OCI-LY1 (cell line): ENCODE data around the gene HTRA3.

ENCODE experiments used
- EZH2 ChIP-seq: fragments of 200-600 bp; sonication (generic), shearing (Covaris generic); IDR thresholded peaks from 2 replicates; pipeline ENCODE4 v1.8.0; 2017; ENCODE audit warnings: borderline replicate concordance, mixed run types, mild to moderate bottlenecking, antibody characterized with exemption, low read length, moderate library complexity, mixed read lengths
- TF ChIP-seq, protein P1 (sequence below): fragments of 200-600 bp; sonication (generic), shearing (Covaris generic); IDR thresholded peaks from 2 replicates; pipeline ENCODE4 v1.5.1; 2017; ENCODE audit warnings: mild to moderate bottlenecking, antibody characterized with exemption, low read length, moderate library complexity, mixed read lengths

DNA sequence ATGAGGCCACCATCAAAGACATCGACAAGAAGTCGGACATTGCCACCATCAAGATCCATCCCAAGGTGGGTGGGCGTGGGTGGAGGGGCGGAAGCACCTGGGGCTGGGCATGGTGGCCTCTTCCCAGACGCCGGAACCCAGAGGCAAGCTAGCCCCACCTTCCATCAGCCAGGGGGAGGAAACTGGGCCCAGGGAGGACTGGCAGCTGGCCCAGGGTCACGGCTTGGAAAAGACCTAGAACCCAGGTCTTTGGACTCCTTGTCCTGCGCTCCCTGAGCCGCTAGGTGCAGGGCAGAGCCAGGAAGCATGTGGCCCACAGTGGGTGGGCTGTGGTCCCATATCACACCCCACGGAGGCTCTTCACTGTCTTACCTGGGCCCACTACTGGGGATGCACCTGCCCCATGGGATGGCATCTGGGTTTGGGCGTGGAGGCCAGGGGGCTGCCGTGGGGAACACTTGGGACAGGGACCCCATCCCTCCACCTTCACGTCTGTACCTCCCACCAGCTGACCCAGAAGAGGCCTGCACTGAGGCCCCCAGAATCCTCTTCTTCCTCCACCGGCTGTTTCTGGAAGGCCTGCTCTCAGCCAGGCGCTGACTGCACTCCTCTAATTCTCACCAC lies 17.3 kb downstream of the HTRA3 start:
- TF ChIP-seq, protein P1, sequence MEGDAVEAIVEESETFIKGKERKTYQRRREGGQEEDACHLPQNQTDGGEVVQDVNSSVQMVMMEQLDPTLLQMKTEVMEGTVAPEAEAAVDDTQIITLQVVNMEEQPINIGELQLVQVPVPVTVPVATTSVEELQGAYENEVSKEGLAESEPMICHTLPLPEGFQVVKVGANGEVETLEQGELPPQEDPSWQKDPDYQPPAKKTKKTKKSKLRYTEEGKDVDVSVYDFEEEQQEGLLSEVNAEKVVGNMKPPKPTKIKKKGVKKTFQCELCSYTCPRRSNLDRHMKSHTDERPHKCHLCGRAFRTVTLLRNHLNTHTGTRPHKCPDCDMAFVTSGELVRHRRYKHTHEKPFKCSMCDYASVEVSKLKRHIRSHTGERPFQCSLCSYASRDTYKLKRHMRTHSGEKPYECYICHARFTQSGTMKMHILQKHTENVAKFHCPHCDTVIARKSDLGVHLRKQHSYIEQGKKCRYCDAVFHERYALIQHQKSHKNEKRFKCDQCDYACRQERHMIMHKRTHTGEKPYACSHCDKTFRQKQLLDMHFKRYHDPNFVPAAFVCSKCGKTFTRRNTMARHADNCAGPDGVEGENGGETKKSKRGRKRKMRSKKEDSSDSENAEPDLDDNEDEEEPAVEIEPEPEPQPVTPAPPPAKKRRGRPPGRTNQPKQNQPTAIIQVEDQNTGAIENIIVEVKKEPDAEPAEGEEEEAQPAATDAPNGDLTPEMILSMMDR, result no peak
- no peak for TF ChIP-seq EZH2
